ENCODE data around the gene FRMPD1.

DNA sequence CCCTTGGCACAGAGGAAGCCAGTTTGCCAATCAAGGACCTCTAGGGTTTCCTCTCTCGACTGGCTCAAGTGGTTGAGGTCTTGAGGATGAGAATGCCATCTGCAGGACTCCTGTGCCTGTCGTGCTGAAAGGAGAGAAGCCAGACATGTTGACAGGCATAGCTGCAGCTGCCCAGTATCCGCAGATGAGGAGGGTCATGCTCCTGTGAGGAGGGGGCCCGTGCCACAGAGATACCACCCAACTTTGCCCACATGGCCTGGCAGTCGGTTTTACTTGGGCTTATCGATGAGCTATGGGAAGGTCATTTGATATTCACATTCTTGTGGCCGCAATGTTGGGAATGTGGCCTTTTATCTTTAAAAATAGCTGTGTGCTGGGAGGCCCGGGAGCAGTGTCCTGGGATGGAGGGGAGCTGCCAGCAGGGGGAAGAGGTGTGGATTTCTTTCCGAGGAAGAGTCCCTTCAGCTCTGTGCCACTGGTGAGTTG is 17.4 kb downstream of the FRMPD1 start:
- TF ChIP-seq, protein P1, sequence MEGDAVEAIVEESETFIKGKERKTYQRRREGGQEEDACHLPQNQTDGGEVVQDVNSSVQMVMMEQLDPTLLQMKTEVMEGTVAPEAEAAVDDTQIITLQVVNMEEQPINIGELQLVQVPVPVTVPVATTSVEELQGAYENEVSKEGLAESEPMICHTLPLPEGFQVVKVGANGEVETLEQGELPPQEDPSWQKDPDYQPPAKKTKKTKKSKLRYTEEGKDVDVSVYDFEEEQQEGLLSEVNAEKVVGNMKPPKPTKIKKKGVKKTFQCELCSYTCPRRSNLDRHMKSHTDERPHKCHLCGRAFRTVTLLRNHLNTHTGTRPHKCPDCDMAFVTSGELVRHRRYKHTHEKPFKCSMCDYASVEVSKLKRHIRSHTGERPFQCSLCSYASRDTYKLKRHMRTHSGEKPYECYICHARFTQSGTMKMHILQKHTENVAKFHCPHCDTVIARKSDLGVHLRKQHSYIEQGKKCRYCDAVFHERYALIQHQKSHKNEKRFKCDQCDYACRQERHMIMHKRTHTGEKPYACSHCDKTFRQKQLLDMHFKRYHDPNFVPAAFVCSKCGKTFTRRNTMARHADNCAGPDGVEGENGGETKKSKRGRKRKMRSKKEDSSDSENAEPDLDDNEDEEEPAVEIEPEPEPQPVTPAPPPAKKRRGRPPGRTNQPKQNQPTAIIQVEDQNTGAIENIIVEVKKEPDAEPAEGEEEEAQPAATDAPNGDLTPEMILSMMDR (IDR thresholded peaks at IDR 0.05): no peak
- TF ChIP-seq, protein P2, sequence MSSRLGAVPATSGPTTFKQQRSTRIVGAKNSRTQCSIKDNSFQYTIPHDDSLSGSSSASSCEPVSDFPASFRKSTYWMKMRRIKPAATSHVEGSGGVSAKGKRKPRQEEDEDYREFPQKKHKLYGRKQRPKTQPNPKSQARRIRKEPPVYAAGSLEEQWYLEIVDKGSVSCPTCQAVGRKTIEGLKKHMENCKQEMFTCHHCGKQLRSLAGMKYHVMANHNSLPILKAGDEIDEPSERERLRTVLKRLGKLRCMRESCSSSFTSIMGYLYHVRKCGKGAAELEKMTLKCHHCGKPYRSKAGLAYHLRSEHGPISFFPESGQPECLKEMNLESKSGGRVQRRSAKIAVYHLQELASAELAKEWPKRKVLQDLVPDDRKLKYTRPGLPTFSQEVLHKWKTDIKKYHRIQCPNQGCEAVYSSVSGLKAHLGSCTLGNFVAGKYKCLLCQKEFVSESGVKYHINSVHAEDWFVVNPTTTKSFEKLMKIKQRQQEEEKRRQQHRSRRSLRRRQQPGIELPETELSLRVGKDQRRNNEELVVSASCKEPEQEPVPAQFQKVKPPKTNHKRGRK (CRISPR knock-in tag; IDR thresholded peaks at IDR 0.05; ENCODE audit: borderline replicate concordance): no peak
- TF ChIP-seq, protein P3, sequence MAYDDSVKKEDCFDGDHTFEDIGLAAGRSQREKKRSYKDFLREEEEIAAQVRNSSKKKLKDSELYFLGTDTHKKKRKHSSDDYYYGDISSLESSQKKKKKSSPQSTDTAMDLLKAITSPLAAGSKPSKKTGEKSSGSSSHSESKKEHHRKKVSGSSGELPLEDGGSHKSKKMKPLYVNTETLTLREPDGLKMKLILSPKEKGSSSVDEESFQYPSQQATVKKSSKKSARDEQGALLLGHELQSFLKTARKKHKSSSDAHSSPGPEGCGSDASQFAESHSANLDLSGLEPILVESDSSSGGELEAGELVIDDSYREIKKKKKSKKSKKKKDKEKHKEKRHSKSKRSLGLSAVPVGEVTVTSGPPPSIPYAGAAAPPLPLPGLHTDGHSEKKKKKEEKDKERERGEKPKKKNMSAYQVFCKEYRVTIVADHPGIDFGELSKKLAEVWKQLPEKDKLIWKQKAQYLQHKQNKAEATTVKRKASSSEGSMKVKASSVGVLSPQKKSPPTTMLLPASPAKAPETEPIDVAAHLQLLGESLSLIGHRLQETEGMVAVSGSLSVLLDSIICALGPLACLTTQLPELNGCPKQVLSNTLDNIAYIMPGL (CRISPR knock-in tag; IDR thresholded peaks at IDR 0.05): no peak
- no peak for TF ChIP-seq KAT7 (CRISPR knock-in tag; IDR thresholded peaks at IDR 0.05; ENCODE audit: borderline replicate concordance)
- no peak for TF ChIP-seq ETV6 (CRISPR knock-in tag; IDR thresholded peaks at IDR 0.05)
- TF ChIP-seq, protein P4, sequence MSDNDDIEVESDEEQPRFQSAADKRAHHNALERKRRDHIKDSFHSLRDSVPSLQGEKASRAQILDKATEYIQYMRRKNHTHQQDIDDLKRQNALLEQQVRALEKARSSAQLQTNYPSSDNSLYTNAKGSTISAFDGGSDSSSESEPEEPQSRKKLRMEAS (CRISPR knock-in tag; IDR thresholded peaks at IDR 0.05): no peak
- no peak for TF ChIP-seq SP1 (CRISPR knock-in tag; conservative IDR thresholded peaks at IDR 0.05)
